Mesendoderm (in vitro differentiated cells): ENCODE data around the gene MCU.

Source experiments
- DNase-seq: peaks from one replicate; pipeline ENCODE4 v3.0.0; 2013
- H2AK5ac ChIP-seq: 2 replicates; pipeline ENCODE4 v1.6.1; 2013; ENCODE audit warnings: low read length, inconsistent platforms
- H2BK120ac ChIP-seq: 2 replicates; pipeline ENCODE4 v1.6.1; 2013; ENCODE audit warnings: low read depth, mild to moderate bottlenecking, low read length, moderate library complexity, mixed read lengths
- H2BK15ac ChIP-seq: replicated peaks from 2 replicates; pipeline ENCODE4 v1.6.1; 2013; ENCODE audit warnings: low read depth, mild to moderate bottlenecking, moderate library complexity
- H2BK5ac ChIP-seq: 2 replicates; pipeline ENCODE4 v1.6.1; 2013; ENCODE audit warnings: low read length, inconsistent platforms
- H3K18ac ChIP-seq: 2 replicates; pipeline ENCODE4 v1.6.1; 2013; ENCODE audit warnings: mild to moderate bottlenecking, low read length, mixed read lengths
- H3K23ac ChIP-seq: one replicate; pipeline ENCODE4 v1.6.1; 2013; ENCODE audit warnings: low read length
- H3K27ac ChIP-seq: 2 replicates; pipeline ENCODE4 v1.5.1; 2013; ENCODE audit warnings: low read depth, mild to moderate bottlenecking, inconsistent platforms, low read length, moderate library complexity
- H3K27me3 ChIP-seq: 2 replicates; pipeline ENCODE4 v1.6.1; 2013; ENCODE audit warnings: low read length, control low read depth, mild to moderate bottlenecking, inconsistent platforms; ENCODE audit not compliant: insufficient read depth, poor library complexity
- H3K36me3 ChIP-seq: 2 replicates; pipeline ENCODE4 v1.6.1; 2013; ENCODE audit warnings: low read length, inconsistent platforms; ENCODE audit not compliant: control insufficient read depth, insufficient read depth
- H3K4ac ChIP-seq: one replicate; pipeline ENCODE4 v1.6.1; 2013; ENCODE audit warnings: low read depth, mild to moderate bottlenecking, low read length, moderate library complexity
- H3K4me1 ChIP-seq: 2 replicates; pipeline ENCODE4 v1.6.1; 2013; ENCODE audit warnings: low read depth, low read length, inconsistent platforms; ENCODE audit not compliant: control insufficient read depth
- H3K4me2 ChIP-seq: 2 replicates; pipeline ENCODE4 v1.6.1; 2013; ENCODE audit warnings: low read length
- H3K4me3 ChIP-seq: 2 replicates; pipeline ENCODE4 v1.5.1; 2013; ENCODE audit warnings: mild to moderate bottlenecking, low read length
- H3K56ac ChIP-seq: one replicate; pipeline ENCODE4 v1.6.1; 2013; ENCODE audit warnings: low read length
- H3K79me1 ChIP-seq: 2 replicates; pipeline ENCODE4 v1.6.1; 2013; ENCODE audit warnings: low read length, inconsistent platforms
- H3K79me2 ChIP-seq: 2 replicates; pipeline ENCODE4 v1.6.1; 2013; ENCODE audit warnings: mild to moderate bottlenecking, low read length; ENCODE audit not compliant: control insufficient read depth, insufficient read depth
- H3K9ac ChIP-seq: 2 replicates; pipeline ENCODE4 v1.6.1; 2013; ENCODE audit warnings: low read length, inconsistent platforms
- H4K5ac ChIP-seq: one replicate; pipeline ENCODE4 v1.6.1; 2013; ENCODE audit warnings: low read length
- H4K8ac ChIP-seq: one replicate; pipeline ENCODE4 v1.6.1; 2013; ENCODE audit warnings: low read depth, mild to moderate bottlenecking, control low read depth, low read length, moderate library complexity
- WGBS: extraction: QIAGEN DNeasy Blood & Tissue Kit; methylation state at CpG from one replicate; pipeline ENCODE4 v1.1.7; 2013; ENCODE audit warnings: low lambda C conversion rate, missing lambda C conversion rate; ENCODE audit not compliant: insufficient coverage; ENCODE audit errors: extremely low coverage; 5-methylcytosine and 5-hydroxymethylcytosine counted together

MCU gene

DNA sequence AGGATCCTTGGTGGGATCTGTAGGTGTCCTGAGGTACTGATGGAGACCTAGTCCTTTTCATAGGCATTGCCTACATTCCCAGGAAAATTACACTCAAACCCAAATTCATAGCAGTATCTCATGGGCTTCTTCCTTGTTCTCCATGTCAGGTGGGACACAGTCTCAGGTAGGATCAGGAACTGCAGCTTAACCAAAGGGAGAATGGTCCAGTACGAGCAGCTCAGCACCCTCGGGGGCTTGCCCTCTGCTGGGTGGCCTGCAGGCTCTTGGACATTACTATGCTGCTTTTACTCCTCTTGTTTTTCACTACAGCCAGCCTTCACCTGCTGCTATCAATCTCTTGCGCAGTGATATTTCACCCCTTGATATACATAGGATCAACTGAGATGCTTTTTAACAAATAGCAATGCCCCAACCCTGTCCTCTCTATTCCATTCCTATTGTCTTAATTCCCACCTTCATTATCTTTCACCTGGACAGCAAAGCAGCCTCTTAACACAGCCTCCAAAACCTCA lies 234.1 kb downstream of the MCU start:
- DNase-seq = no peak
- Histone ChIP-seq H3K4me3 (no peak overlapping the region), H3K18ac (no peak overlapping the region), H3K27ac (no peak overlapping the region), H3K56ac (no peak overlapping the region), H3K79me1 (no peaks in the 10 kb centered on the region), H3K27me3 (no peaks in the 10 kb centered on the region), H2BK5ac (no peak overlapping the region), H3K36me3 (no peaks in the 10 kb centered on the region), H3K4me2 (no peak overlapping the region), H2BK120ac (no peak overlapping the region), H4K8ac (no peak overlapping the region), H3K23ac (no peak overlapping the region), H3K4ac (no peak overlapping the region), H2BK15ac (no peak overlapping the region), H4K5ac (no peak overlapping the region), H3K79me2 (no peaks in the 10 kb centered on the region), H3K9ac (no peak overlapping the region), H2AK5ac (no peak overlapping the region), H3K4me1 (no peaks in the 10 kb centered on the region)
- WGBS = no CpG with 5 or more reads among the region's 3 CpGs

GRCh38 chr10:72927485-72927884 lies 235.5 kb downstream of the MCU start:
- Histone ChIP-seq H3K4me1 (no peaks in the 10 kb centered on the region), H2BK15ac (no peak overlapping the region), H3K36me3 (no peaks in the 10 kb centered on the region), H3K79me2 (no peaks in the 10 kb centered on the region), H3K56ac (no peak overlapping the region), H3K23ac (no peak overlapping the region), H3K27ac (no peak overlapping the region), H2BK5ac (no peak overlapping the region), H2AK5ac (no peak overlapping the region), H3K18ac (no peak overlapping the region), H4K5ac (no peak overlapping the region), H4K8ac (no peak overlapping the region), H3K27me3 (no peaks in the 10 kb centered on the region), H3K4me2 (no peak overlapping the region), H3K4me3 (no peak overlapping the region), H3K79me1 (no peaks in the 10 kb centered on the region), H3K4ac (no peak overlapping the region), H2BK120ac (no peak overlapping the region), H3K9ac (no peak overlapping the region)
- no peak for DNase-seq
- no CpG with 5 or more reads among the region's 5 CpGs for WGBS

DNA sequence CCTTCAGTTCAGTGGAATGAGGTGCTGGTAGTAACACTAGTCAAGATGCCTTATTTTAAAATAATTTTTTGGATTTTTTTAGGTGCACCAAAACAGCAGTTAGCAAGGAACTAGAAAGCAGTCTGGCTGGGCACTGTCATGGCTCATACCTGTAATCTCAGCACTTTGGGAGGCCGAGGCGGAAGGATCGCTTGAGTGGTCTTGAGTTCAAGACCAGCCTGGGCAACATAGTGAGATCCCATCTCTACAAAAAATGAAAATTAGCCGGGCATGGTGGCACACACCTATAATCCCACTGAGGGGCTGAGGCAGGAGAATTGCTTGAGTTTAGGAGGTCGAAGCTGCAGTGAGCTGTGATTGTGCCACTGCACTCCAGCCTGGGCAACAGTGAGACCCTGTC lies 236.9 kb downstream of the MCU start:
- no peak for DNase-seq
- no peak overlapping the region for H3K4me3 ChIP-seq

DNA sequence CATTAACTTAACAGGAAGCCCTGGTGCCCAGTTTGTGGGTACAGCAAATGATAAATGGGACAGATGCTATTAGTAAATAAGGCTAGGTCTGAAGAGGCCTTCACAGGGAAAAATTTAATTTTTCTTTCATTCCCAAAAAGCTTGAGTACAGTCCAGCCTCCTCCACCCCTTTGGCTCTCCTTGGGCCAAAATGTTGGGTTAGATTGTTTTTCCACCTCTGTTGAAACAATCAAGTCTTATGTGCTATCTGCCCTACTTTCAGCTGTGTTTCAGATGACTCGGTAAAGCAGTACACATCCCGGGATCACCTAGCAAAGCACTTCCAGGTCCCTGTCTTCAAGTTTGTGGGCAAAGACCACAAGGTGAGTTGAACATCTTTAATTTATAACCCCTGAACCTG lies 238.3 kb downstream of the MCU start:
- Histone ChIP-seq H3K79me2 (no peaks in the 10 kb centered on the region), H3K4me3 (no peak overlapping the region), H3K23ac (no peak overlapping the region), H3K56ac (no peak overlapping the region), H3K27me3 (no peaks in the 10 kb centered on the region), H2BK120ac (no peak overlapping the region), H4K8ac (no peak overlapping the region), H3K18ac (no peak overlapping the region), H3K9ac (no peak overlapping the region), H2AK5ac (no peak overlapping the region), H3K36me3 (no peaks in the 10 kb centered on the region), H3K4ac (no peak overlapping the region), H3K27ac (no peak overlapping the region), H2BK15ac (no peak overlapping the region), H3K4me2 (no peak overlapping the region), H3K79me1 (no peaks in the 10 kb centered on the region), H3K4me1 (no peaks in the 10 kb centered on the region), H2BK5ac (no peak overlapping the region), H4K5ac (no peak overlapping the region)
- no CpG with 5 or more reads among the region's 2 CpGs for WGBS
- DNase-seq = no peak

More for the DNA sequence above, 236.9 kb downstream of the MCU start:
- Histone ChIP-seq H4K8ac (no peak overlapping the region), H2AK5ac (no peak overlapping the region), H2BK15ac (no peak overlapping the region), H3K4me1 (no peaks in the 10 kb centered on the region), H3K79me2 (no peaks in the 10 kb centered on the region), H3K27ac (no peak overlapping the region), H4K5ac (no peak overlapping the region), H2BK5ac (no peak overlapping the region), H3K9ac (no peak overlapping the region), H3K18ac (no peak overlapping the region), H3K4me2 (no peak overlapping the region), H2BK120ac (no peak overlapping the region), H3K23ac (no peak overlapping the region), H3K56ac (no peak overlapping the region), H3K79me1 (no peaks in the 10 kb centered on the region), H3K4ac (no peak overlapping the region), H3K27me3 (no peaks in the 10 kb centered on the region), H3K36me3 (no peaks in the 10 kb centered on the region)
- WGBS = no CpG with 5 or more reads among the region's 5 CpGs

DNA sequence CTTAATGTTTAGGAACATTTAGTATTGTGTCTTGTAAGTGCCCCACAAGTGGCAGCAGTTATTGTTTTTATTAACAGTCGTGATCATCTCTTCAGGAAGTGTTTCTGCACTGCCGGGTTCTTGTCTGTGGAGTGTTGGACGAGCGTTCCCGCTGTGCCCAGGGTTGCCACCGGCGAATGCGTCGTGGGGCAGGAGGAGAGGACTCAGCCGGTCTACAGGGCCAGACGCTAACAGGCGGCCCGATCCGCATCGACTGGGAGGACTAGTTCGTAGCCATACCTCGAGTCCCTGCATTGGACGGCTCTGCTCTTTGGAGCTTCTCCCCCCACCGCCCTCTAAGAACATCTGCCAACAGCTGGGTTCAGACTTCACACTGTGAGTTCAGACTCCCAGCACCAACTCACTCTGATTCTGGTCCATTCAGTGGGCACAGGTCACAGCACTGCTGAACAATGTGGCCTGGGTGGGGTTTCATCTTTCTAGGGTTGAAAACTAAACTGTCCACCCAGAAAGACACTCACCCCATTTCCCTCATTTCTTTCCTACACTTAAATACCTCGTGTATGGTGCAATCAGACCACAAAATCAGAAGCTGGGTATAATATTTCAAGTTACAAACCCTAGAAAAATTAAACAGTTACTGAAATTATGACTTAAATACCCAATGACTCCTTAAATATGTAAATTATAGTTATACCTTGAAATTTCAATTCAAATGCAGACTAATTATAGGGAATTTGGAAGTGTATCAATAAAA lies 240.5 kb downstream of the MCU start:
- Histone ChIP-seq H3K56ac (no peak overlapping the region), H3K4me3 (no peak overlapping the region), H3K18ac (no peak overlapping the region), H3K23ac (no peak overlapping the region), H2BK120ac (no peak overlapping the region), H3K79me1 (no peaks in the 10 kb centered on the region), H3K36me3 (no peaks in the 10 kb centered on the region), H3K4me1 (no peaks in the 10 kb centered on the region), H3K27ac (no peak overlapping the region), H4K5ac (no peak overlapping the region), H3K9ac (no peak overlapping the region), H3K27me3 (no peaks in the 10 kb centered on the region), H2AK5ac (no peak overlapping the region), H3K79me2 (no peaks in the 10 kb centered on the region), H2BK15ac (no peak overlapping the region), H3K4ac (no peak overlapping the region), H3K4me2 (no peak overlapping the region), H4K8ac (no peak overlapping the region), H2BK5ac (no peak overlapping the region)
- DNase-seq = no peak
- no CpG with 5 or more reads among the region's 20 CpGs for WGBS

DNA sequence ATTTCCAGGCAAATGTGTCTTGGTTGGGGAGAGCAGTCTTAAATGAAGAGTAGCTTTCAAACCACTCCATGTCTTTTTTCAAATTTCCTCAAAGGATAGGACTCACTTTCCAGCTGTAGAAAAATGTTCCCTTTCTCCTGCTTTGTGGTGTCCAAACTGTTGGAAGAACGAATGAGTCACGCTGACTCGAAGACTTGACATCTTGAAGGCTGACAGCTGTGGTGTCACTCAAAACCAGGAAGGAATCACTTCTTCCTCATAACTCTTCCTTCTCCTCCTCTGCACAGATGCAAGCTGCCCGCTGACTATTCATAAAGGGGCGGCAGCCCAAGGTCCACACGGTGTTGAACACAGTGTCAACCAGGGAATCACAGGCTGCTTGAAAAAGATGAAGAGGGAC lies 243.4 kb downstream of the MCU start:
- Histone ChIP-seq H3K4me1 (no peaks in the 10 kb centered on the region), H2BK120ac (no peak overlapping the region), H3K36me3 (no peaks in the 10 kb centered on the region), H4K5ac (no peak overlapping the region), H3K4ac (no peak overlapping the region), H3K56ac (no peak overlapping the region), H2BK15ac (no peak overlapping the region), H3K79me2 (no peaks in the 10 kb centered on the region), H3K23ac (no peak overlapping the region), H3K27me3 (no peaks in the 10 kb centered on the region), H3K79me1 (no peaks in the 10 kb centered on the region), H3K4me2 (no peak overlapping the region), H3K18ac (no peak overlapping the region), H3K27ac (no peak overlapping the region), H2AK5ac (no peak overlapping the region), H3K9ac (no peak overlapping the region), H2BK5ac (no peak overlapping the region), H4K8ac (no peak overlapping the region), H3K4me3 (no peak overlapping the region)
- WGBS = no CpG with 5 or more reads among the region's 6 CpGs
- no peak for DNase-seq
